GM10266 (cell line): Measurements from ENCODE around the gene ACOT7.

ENCODE experiments used
- DNase-seq: peaks from one replicate; pipeline ENCODE4 v3.0.0; 2012; ENCODE audit errors: extremely low spot score
- TF ChIP-seq, protein P1 (sequence below): IDR thresholded peaks from 2 replicates; pipeline ENCODE4 v1.5.1; 2012; ENCODE audit warnings: mild to moderate bottlenecking, low read depth; ENCODE audit not compliant: control insufficient read depth, insufficient read depth; ENCODE audit errors: missing control alignments

Gene ACOT7

DNA sequence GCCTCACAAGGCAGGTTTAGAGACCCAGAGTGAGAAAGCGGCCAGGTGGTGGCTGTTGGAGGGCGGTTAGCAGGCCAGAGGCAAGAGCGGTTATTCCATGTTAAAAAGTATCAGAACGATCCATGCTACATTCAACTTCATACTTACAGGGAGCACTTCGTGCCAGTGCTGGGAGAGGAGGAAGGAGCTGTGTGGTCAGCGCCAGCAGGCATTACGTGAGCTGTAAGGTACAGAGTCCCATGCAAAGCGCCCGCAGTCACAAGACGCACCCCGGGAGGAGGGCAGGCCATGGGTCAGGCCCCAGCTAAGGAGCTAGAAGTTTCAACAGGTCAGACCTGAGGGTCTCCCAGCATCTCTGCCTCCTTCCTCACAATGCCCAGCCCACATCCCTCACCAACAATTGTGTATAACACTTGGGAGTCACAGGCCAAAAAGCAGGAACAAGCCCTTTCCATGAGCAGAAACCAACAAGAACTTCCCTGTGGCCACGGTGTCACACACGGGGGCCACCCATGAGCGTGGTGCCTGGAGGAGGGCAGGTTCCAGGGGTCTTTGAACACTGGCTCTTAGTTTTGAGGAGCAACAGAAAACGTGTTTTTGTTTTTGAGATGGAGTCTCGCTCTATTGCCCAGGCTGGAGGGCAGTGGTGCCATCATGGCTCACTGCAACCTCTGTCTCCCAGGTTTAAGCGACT lies 110.8 kb downstream of the ACOT7 start:
- TF ChIP-seq, protein P1, sequence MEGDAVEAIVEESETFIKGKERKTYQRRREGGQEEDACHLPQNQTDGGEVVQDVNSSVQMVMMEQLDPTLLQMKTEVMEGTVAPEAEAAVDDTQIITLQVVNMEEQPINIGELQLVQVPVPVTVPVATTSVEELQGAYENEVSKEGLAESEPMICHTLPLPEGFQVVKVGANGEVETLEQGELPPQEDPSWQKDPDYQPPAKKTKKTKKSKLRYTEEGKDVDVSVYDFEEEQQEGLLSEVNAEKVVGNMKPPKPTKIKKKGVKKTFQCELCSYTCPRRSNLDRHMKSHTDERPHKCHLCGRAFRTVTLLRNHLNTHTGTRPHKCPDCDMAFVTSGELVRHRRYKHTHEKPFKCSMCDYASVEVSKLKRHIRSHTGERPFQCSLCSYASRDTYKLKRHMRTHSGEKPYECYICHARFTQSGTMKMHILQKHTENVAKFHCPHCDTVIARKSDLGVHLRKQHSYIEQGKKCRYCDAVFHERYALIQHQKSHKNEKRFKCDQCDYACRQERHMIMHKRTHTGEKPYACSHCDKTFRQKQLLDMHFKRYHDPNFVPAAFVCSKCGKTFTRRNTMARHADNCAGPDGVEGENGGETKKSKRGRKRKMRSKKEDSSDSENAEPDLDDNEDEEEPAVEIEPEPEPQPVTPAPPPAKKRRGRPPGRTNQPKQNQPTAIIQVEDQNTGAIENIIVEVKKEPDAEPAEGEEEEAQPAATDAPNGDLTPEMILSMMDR: no peak
- no peak for DNase-seq

DNA sequence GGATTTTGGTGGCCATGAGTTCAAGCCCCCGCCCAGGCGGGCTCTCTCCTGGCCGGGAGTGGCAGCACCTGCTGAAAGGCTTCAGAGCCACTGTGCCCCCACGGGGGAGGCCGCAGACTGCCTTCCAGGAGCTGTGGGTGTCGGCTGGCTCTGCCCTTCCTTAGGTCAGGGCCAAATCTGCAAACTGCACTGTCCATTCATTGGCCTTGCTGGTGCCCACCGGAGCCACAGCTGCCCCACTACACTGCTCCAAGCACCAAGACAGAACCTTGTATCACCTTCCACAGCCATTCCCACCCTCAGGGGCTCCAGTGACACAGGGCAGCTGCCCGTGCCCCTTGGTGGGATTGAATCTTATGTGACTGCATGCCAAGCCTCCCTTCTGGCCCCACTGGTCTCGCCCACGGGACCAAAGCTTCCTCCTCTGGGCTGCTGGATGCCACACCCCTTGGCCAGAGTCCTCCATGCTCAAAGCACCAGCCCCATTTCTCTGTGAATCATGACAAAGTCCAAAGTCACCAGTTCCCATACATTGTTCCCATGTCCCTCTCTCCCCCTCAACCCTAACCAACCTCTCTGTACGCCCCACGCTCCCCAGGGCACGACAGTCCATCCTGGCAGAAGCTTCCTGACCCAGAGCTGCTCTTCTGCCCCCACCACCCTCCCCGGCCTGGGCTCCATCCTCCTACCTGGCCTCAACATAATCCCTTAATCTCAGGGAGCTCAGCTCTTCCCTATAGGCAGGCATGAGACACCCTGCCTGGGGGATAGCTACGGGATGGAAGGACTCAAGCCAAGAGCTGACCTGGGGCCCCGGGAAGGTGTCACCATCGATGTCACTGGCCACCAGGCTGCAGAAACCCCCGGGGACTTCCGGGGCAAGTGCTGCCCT lies 111.8 kb downstream of the ACOT7 start:
- no peak for DNase-seq
- TF ChIP-seq, protein P1: no peak

DNA sequence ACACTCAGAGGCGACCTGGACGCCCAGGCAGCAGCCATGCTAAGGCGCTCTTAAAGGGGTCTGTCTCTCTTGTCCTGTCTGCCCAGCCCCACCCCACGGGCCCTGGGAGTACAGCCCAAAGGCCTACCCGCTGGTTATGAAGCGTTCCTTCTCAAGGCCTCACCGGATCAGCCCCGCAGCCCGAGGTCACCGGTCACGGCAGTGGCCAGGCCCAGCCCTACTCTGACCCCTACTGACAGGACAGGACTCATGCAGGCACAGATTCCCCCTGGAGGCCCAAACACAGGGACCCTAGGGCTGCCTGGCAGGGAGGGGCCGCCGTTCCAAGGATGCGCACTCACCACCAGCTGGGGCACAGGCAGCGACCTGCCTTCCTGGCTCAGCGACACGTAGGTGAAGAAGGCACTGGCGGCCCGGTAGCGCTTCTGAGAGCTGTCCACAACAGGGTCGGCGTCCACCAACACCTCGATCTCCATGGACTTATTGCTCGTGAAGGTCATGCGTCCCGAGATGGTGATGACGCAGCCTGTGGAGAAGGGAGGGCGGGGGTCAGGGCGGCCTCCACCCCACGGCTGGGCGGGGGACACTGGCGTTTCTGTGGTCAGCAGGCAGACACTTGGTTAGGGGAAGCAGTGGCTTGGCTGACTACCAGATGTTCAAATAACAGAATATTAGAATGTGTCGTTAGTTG lies 112.7 kb downstream of the ACOT7 start:
- TF ChIP-seq, protein P1: peak; percentile 26
- no peak for DNase-seq

DNA sequence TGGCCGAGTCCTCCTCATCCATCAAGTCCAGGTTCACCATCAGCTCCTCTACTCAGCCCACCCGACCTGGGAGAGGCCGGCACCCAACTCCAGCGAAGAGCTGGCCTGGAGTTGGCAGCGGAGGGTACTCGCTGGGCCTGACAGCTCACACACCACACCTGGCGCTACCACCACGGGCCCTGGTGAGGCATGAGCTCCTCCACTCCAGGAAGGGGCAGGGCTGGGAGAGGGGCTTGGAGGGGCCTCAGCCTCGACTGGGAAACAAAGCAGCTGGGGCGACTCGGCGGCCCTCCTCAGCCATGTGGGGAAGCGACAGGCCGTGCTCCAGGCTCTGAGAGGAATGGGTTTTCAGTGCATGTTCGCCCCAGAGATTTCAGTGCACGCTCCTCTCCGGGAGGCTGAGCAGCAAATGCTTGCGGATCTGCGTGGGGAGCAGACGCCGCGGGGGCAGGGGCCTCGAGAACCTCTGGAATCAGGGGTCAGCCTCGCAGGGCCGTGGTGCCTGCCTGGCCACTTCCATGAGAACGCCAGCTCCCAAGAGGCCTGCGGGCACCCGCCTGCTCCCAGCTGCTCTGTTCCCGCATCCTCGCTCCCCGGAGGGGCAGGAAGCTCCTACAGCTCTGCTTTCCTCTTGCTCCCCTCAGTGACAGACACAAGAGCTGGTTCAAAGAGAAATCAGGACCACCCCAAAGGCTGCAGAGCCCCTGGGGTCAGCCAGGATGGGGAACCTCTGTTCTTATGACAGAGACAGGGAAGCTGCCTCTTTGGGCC lies 113.8 kb downstream of the ACOT7 start:
- TF ChIP-seq, protein P1: no peak

DNA sequence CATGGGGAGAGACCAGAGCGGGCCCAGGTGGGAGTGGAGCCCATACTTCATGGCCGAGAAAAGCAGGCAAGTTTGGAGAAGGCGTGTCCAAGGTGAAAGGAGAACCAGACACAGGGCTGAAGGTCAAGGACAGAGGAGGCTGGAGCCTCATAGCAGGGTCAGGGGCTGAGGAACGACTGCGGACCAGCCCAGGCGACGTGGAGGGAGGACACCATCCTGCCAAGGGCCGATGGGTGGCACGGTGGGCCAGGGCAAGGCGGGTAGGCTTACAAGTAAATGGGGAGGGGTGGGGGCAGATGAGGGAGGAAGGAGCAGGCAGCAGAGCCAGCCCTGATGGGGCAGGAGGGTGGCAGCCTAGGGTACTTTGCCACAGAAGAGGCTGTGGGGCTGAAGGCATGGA lies 114.5 kb downstream of the ACOT7 start:
- TF ChIP-seq, protein P1: no peak

More for the DNA sequence above, 113.8 kb downstream of the ACOT7 start:
- DNase-seq: no peak

DNA sequence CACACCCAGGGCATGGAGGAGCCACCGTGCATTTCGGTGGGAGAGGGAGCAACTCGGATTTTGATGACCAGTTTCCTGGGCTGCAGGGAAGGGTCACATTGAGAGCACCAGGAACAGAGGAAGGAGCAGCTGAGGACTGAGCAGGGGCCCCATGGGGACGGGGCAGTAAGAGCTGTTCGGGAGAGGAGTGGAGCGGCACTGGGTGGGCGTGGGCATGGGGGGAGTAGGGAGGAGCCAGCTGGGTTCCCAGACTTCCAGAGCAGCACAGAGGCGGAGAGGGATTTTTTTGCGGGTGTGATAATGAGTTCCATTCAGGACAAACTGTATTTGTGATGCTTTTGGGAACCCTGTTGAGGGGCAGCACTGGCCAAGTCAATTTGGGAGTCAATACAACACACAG lies 115.3 kb downstream of the ACOT7 start:
- no peak for DNase-seq
- TF ChIP-seq, protein P1: no peak

More for the DNA sequence above, 114.5 kb downstream of the ACOT7 start:
- DNase-seq: no peak
